Measurements from ENCODE around the gene CCL2.

Gene CCL2

DNA sequence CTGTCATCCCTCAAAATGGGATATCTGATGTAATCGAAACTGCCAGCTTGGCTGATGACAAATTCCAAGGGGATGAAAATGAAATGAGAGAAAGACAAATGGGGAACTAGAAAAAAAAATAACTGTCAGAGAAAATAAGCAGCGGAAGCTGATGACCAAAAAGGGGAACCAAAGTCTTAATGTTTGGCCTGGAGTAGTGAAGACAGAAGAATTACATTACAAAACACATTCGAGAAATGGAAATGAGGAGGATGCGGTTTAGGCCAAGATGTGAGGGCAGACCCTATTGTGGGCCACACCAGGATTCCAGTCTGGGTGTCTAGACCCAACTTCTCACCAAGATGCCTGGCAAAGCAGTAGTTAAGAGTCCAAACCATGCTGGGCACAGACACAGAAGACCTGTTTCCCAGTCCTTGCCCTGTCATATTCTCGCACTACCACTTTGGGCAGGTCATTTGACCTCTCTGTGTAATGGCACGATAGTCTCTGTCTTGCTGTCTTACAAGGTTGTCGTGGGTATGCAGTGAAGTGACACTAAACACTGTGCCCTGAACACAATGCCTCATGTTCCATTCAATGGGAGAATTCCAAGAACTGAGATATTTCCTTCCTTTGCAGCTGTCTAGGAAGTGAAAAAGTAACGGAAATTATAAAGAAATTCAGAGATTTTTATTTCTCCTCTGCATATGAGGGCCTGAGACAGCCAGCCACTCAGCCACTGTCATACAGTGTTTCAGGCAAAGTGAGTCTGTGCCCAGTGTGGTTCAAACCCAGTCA, 12.3 kb upstream of the CCL2 start:
- no peak for DNase-seq

DNA sequence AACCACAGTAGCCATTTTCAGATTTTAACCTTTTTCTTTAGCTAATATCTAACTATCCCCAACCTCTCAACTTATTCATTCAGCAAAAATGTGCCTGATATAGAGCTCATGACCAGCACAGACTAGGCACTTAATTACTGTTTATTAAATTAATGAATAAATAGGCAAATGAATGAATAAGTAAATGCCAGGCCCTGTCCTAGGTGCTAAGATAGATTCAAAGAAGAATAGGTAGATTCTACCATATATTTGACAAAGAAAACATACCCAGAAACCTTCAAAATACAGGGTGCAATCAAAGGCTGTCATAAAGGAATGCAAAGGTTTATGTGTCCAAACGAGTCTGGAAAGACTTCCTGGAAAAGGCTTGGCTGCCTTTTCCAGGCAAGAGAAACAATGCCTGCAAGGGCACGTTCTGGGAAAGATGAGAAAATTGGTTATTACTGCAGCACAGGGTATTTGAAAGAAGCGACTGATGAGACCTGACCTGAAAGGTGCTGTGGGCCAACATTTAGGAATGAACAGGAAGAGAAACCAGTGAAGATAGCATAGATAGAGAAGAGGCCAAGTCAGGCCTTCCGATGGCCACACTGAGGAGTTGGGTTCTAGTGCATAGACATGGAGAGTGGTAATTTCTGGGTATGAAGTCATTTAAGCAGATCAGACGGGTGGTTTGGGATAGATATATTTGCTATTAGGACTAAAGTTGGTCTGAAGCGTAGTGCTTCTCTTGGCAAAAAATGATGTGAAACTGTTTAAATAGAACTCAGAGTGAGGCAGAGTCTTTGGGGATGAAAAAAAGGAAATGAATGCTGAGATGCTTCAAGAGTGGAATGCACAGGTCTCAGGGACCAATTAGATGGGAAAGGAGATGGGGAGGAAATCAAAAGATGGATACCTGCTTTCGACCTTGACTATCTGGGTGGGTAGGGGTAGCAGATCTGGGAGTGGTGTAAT, 11.4 kb upstream of the CCL2 start:
- DNase-seq = no peak

DNA sequence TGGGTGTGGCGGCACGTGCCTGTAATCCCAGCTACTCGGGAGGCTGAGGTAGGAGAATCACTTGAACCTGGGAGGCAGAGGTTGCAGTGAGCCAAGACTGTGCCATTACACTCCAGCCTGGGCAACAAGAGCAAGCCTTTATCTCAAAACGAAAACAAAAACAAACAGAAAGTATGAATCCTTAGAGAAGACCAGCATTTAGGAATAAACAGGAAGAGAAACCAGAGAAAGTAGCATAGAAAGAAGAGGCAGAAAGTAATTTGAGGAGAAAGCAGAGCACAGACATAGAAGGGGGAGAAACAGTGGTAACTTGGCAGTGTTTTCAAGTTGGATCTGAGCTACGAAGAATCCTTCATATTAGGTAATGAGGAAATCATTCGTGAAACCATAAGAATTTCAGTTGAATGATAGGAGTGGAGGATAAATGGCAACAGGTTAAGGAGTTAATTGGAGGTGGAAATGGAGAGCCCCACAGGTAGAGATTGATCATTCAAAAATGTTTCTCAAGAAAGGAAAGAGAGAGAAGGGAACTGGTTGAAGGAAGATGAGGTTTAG, 9.7 kb upstream of the CCL2 start:
- DNase-seq = no peak

DNA sequence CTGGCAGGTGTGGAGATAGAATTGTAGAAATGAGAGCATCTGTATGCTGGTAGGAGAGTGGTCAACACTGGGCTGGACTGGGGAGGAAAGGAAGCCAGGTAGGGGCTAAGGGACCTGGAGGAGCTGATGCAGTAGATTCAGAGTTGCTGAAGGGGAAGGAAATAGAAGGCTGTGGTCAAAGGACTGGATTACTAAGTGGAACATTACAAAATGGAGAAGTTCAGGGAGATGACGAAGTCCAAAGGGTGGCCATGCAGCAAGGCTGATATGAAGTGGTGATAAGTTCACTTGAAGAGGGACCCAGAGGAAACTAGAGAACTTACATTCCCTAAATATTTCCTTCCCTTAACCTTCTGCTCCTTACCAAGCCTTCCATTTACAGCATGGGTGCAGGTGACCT, 8.6 kb upstream of the CCL2 start:
- DNase-seq = no peak

DNA sequence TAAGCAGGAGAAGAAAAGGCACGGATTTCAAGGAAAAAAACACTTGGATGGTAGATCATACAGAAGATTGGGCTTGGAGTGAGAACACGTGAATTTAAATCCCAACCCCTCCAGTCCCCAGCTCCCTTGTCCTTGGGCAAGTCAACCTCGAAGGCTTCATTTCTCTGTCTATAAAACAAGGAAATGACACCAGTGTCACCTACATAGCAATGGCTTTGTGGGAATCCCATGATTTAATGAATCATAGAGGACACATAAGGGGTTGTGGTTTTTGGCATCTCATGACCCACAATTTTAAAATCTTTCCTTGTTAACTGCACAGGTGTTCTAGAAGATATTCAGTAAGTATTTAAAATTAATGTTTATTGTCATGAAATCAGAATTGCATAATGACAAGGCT, 8.2 kb upstream of the CCL2 start:
- no peak for DNase-seq

DNA sequence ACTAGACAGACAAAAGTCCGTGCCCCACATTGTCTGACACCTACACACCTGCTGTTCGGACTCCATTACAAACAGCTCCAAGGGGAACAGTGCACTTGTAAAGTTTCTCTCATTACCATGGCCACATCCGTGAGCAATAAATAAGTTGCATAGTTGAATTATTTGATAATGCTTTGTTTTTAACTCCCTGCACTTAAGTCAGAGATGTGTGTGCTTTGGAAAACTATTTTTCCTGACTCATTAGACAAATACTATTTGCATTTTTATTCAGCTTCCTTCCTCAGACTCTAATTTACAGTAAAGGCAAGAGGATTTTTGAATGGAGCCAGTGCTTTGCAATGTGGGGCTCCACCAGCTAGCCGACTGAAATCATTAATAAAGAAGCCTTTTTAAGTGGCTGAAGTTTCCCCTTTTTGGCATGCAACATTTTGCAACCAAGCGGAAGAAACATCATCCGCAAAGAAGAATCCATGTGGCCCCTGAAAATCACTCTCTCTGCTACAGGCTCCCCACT, 6.5 kb upstream of the CCL2 start:
- no peak for DNase-seq

DNA sequence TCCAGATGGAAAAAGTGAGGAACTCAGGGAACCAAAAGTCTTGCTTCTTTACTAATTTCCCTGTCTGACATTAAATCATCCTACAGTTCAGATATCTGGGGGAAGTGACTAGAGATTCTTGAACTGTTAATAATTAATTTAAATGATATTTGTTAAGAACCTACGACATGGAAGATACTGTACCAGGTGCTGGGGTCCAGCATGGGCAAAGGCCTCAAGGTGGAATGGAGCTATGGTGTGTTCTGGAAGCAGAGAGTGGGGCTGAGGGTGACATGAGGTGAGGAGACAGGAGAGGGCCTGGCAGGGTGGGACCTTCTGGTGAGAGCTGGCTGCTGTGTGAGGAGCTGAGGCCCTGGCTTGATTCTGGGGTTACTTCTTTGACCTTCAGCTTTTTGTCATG, 6.0 kb upstream of the CCL2 start:
- no peak for DNase-seq

DNA sequence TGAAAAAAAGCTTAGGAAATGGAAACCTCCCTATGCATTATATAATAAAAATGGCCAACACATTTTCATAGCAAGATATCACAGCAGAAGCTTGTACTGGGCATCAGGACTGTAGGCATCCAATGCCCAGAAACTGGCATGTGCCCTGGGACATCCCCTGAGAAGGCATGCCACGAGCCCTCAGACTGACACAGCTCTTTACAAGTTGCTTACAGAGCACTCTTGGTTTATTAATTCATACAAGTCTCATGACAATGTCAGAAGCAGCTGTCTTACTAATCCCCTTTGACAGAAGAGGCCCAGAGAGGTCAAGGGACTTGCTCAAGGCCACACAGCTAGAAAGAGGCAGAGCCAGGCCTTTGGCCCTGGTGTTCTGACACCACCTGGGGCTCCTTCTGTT, 5.6 kb upstream of the CCL2 start:
- DNase-seq = no peak

DNA sequence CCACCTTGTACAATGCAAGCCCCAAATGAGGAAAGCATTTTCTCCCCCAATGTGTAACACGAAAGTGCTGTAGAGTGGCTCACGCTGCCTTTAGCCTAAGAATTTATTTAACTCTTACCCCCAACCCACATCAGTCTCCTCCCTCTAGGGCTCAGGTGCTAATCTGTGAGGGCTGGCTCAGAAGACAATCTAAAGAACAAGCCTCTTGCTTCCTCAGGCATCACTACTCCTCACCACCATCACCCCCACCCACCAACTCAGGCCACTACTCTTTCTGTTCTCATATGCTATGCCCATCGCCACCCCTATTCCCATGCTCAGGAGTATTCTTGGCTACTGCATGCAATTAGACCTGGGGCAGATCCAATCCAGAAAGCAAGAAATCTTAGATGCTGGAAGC, 3.9 kb upstream of the CCL2 start:
- no peak for DNase-seq

DNA sequence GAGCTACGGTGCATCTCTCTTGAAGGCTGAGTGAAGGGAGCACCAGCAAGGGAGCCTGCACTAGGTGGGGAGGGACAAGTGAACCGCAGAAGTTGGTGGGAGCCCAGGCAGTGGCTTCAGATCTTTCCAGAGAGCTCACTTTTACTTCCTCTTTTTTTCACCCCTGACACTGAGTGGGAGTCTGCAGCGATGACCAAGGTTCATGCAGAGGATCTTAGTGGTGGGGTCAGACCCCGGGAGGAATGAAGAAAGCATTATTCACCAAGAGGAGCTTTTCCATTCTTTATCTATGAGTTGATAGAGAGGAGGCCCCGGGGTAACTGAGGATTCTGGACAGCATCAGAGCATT, 3.0 kb upstream of the CCL2 start:
- no peak for DNase-seq

DNA sequence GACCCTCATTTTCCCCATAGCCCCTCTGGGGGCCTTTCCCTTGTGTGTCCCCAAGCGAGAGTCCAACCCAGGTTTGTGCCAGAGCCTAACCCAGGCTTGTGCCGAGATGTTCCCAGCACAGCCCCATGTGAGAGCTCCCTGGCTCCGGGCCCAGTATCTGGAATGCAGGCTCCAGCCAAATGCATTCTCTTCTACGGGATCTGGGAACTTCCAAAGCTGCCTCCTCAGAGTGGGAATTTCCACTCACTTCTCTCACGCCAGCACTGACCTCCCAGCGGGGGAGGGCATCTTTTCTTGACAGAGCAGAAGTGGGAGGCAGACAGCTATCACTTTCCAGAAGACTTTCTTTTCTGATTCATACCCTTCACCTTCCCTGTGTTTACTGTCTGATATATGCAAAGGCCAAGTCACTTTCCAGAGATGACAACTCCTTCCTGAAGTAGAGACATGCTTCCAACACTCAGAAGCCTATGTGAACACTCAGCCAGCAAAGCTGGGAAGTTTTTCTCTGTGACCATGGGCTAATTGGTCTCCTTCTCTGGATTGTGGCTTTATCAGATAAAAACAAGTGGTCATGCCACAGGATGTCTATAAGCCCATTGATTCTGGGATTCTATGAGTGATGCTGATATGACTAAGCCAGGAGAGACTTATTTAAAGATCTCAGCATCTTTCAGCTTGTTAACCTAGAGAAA, 2.5 kb upstream of the CCL2 start:
- DNase-seq = no peak

DNA sequence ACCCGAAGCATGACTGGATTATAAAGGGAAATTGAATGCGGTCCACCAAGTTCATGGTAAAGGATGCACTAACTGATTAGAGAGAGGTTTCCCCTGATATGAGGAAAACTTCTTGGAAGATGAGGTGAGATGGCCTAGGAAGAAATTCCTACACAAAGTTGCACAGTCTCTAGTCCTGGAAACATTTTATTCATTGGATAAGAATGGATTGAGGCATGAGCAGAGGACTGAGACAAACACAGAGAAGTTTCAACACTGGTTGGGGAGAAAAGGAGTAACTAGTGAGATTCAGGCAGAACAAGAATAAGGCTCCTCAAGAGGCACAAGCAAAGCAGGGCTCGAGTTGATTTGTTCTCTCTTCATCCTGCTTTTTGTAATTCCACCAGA, 2.0 kb upstream of the CCL2 start:
- no peak for DNase-seq

DNA sequence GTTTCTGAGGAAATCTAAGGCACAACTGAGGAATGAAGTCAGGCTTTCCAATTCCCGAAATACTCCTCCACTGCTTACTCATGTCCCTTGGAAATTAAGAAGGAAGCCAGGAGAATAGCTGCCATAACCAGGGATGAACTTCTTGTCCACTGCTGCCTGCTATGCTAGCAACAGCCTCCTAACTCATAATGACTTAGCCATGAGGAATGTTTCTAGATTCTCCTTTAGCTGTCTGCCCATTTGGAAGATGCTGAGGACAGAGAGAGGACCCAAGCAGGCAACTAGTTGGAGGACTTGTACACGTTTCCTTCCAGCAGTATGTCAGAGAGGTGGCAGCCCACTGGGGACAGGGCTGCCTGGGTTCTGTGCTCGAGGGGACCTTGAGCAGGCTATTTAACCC, 939 bp upstream of the CCL2 start:
- no peak for DNase-seq

DNA sequence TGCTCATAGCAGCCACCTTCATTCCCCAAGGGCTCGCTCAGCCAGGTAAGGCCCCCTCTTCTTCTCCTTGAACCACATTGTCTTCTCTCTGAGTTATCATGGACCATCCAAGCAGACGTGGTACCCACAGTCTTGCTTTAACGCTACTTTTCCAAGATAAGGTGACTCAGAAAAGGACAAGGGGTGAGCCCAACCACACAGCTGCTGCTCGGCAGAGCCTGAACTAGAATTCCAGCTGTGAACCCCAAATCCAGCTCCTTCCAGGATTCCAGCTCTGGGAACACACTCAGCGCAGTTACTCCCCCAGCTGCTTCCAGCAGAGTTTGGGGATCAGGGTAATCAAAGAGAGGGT, 272 bp downstream of the CCL2 start:
- no peak for DNase-seq

DNA sequence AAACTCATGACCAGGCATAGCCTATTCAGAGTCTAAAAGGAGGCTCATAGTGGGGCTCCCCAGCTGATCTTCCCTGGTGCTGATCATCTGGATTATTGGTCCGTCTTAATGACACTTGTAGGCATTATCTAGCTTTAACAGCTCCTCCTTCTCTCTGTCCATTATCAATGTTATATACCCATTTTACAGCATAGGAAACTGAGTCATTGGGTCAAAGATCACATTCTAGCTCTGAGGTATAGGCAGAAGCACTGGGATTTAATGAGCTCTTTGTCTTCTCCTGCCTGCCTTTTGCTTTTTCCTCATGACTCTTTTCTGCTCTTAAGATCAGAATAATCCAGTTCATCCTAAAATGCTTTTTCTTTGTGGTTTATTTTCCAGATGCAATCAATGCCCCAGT, 756 bp downstream of the CCL2 start:
- DNase-seq = no peak

DNA sequence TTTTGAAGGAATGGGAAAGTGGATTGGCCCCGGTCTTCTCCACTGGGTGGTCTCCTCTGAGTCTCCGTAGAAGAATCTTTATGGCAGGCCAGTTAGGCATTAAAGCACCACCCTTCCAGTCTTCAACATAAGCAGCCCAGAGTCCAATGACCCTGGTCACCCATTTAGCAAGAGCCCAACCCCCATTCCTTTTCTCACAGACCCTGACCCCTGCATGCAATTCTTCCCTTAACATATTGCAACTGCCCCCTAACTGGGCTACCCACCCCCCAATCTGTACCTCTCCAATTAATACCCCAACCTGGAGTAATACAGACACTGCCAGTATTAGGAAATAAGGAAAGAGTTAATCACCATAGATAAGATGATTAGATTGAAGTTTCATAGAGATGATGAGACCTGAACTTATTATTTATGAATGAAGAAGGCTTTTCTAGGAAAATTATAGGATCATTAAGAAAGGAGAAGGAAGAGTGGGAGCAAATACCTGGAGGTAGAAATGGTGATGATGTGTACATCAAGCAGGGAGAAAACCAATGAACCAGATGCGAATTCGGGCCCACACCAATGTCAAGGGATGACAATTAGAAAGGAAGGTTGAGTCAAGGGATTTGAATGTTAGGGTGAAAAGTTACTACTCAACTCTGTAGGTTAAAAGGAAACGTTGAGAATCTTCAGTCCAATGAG, 2.4 kb downstream of the CCL2 start:
- no peak for DNase-seq

DNA sequence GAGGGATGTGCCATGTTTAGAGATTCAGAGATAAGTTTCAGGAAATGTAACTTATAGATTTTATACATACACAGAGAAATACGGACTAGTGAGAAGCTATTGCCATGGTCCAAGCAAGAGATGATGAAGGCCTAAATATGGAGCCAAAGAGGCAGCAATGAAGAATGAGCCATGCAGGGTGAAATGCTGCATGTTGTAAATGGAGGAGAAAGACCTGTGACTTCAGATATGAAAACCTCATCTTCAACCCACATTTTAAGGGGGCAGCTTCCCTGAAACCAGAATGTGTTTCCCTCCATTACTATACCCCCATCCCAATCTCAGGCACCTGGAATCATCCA, 2.9 kb downstream of the CCL2 start:
- DNase-seq = no peak

DNA sequence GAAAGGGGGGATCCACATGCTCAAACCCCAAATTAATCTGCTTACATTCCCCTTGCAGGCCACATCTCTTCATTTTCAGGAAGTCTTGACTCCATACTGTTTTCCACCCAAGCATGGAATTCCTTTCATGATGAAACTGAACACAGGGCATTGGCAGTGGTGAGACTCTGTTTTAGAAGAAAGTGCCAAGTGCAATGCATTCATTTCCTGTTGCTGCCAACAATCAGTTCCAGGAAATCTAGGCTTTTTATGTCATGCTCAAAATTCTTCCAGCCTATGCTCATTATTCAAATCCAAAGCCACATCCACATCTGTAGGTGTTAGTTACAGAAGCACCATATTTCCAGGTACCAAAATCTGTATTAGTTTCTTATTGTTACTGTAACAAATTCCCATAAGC, 4.1 kb downstream of the CCL2 start:
- no peak for DNase-seq

DNA sequence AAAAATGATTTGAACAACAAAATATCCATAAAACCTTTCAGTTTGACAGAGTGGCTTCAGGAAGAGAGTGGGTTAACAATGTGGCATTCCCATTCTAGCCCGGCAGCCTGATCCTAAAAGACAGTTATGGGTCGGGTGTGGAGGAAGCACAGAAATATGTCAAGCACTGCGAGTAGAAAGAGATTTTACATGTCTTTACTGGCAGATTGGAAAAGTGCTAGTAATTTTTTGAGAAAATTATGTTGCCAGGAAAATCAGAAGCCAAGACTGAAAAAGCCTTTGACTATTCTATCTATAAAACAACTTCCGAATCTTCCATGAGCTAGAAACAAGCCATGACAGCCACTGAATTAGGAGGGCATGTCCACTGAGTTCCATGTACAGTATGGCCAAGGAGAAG, 5.8 kb downstream of the CCL2 start:
- DNase-seq = no peak

DNA sequence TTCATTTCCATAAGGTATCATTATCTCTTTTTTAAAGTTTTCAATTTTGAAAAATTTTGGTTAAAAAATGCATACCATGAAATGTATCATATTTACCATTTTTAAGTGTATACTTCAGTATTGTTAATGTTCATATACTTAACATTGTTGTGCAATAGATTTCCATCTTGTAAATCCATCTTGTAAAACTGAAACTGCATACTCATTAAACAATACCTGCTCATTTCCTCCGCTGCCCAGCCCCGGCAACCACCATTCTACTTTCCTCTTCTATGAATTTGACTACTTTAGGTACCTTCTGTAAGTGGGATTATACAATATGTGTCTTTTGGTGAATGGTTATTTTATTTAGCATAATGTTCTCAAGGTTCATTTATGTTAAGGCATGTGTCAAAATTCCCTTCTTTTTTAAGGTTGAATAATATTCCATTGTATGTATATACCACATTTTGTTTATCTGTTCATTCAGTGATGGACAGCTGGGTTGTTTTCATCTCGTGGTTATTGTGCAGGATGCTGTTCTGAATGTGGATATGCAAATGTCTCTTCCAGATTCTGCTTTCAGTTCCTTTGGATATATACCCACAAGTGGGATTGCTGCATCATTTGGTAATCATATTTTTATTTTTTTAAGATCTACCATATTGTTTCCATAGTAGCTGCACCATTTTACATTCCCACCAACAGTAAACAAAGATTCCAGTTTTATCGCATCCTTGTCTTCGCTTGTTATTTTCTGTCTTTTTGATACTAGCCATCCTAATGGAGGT, 6.7 kb downstream of the CCL2 start:
- DNase-seq = no peak

DNA sequence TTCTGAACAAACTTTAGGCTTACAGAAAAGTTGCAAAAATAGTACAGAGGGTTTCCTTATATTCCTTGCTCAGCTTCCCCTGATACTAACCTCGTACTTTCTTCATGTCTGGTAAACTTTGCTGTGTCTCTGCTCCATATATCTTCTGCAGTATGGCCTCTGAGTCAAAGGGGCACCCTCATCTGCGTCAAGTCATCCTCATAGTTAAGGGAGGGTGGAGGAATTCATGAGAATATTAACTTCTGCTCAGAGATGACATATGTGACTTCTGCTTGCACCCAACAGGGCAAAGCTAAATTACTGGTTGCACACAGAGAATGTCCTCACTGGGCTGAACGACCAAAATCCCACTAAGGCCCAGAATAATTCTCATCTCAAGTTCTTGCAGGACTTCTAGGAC, 10.6 kb downstream of the CCL2 start:
- no peak for DNase-seq

DNA sequence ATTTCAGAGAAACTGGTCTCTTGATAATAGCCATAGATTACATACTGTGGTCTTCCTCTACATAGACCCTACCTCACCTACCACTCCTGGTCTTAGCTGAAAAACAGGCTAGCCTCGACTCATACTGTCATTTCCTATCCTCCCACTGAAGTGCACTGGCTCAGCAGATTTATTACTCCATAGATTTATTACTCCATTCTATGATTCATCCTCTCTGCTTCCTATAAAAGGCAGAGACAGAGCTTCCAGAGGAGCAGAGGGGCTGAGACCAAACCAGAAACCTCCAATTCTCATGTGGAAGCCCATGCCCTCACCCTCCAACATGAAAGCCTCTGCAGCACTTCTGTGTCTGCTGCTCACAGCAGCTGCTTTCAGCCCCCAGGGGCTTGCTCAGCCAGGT, 14.9 kb downstream of the CCL2 start, which contains the start of gene CCL7:
Gene CCL7, plus strand, starts transcription at position 253 of the 400 bp plus-strand sequence. Its CDS starts 70 bp downstream, at position 323.
- DNase-seq = no peak

Data from activated CD4-positive, alpha-beta T cell treated with anti-CD3 and anti-CD28 coated beads, Interleukin-2, amount 50 U/mL, for 1 hour (primary cell).